WTC11 (cell line): ENCODE data around the gene DUOX2.

ENCODE experiments used
- CBFB ChIP-seq: sonication (generic); formaldehyde crosslinking; IDR thresholded peaks from 2 replicates; pipeline ENCODE4 v1.8.1; 2022; ENCODE audit warnings: mild to moderate bottlenecking, low read depth, missing genetic modification reagents
- OVOL2 ChIP-seq: fragments of 250-450 bp; sonication (Bioruptor Pico); IDR thresholded peaks from 2 replicates; pipeline ENCODE4 v1.9.0; 2021; ENCODE audit warnings: mild to moderate bottlenecking, borderline replicate concordance
- RELA ChIP-seq: sonication (generic); formaldehyde crosslinking; IDR thresholded peaks from 2 replicates; pipeline ENCODE4 v1.8.1; 2022; ENCODE audit warnings: missing genetic modification reagents, mild to moderate bottlenecking, borderline replicate concordance
- SP1 ChIP-seq: sonication (generic); formaldehyde crosslinking; conservative IDR thresholded peaks from 2 replicates; pipeline ENCODE4 v1.8.1; 2022; ENCODE audit warnings: missing genetic modification reagents
- TCF7 ChIP-seq: sonication (generic); formaldehyde crosslinking; IDR thresholded peaks from 2 replicates; pipeline ENCODE4 v1.8.0; 2022; ENCODE audit warnings: mild to moderate bottlenecking, low read depth, missing genetic modification reagents, moderate library complexity
- ZNF232 ChIP-seq: sonication (generic); formaldehyde crosslinking; IDR thresholded peaks from 2 replicates; pipeline ENCODE4 v1.8.0; 2022; ENCODE audit warnings: mild to moderate bottlenecking, missing genetic modification reagents
- ZNF263 ChIP-seq: sonication (generic); formaldehyde crosslinking; IDR thresholded peaks from 2 replicates; pipeline ENCODE4 v1.8.1; 2022; ENCODE audit warnings: low read depth, mild to moderate bottlenecking, moderate library complexity, missing genetic modification reagents
- TF ChIP-seq, protein P1 (sequence below): sonication (generic); formaldehyde crosslinking; IDR thresholded peaks from 2 replicates; pipeline ENCODE4 v1.8.0; 2022; ENCODE audit warnings: missing genetic modification reagents
- TF ChIP-seq, protein P2 (sequence below): fragments of 200-600 bp; IDR thresholded peaks from 2 replicates; pipeline ENCODE4 v1.8.0; 2022; ENCODE audit warnings: antibody characterized with exemption
- TF ChIP-seq, protein P3 (sequence below): fragments of 250-450 bp; sonication (Bioruptor Pico); IDR thresholded peaks from 2 replicates; pipeline ENCODE4 v1.9.0; 2021; ENCODE audit warnings: mild to moderate bottlenecking

DNA sequence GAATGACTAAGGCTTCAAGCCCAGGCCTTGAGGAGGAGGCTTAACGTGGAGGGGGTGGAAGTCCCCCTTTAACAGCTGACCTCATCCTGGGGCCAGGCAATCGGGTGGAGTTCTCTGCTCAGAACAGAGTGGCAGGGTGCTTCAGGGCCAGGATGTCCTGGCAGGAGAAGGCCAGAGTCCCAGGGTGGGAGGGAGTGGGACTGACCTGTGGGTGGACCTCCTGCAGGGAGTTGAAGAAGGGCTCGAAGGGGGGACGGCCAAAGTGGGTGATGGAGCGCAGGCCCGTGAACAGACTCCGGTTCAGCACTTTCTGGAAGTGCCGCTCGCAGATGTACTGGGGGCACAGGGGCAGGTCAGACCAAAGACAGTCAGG is 19.6 kb downstream of the DUOX2 start:
- no peak for TF ChIP-seq TCF7 (CRISPR knock-in tag)
- no peak for TF ChIP-seq ZNF263 (CRISPR knock-in tag)
- no peak for TF ChIP-seq SP1 (CRISPR knock-in tag)
- TF ChIP-seq, protein P1, sequence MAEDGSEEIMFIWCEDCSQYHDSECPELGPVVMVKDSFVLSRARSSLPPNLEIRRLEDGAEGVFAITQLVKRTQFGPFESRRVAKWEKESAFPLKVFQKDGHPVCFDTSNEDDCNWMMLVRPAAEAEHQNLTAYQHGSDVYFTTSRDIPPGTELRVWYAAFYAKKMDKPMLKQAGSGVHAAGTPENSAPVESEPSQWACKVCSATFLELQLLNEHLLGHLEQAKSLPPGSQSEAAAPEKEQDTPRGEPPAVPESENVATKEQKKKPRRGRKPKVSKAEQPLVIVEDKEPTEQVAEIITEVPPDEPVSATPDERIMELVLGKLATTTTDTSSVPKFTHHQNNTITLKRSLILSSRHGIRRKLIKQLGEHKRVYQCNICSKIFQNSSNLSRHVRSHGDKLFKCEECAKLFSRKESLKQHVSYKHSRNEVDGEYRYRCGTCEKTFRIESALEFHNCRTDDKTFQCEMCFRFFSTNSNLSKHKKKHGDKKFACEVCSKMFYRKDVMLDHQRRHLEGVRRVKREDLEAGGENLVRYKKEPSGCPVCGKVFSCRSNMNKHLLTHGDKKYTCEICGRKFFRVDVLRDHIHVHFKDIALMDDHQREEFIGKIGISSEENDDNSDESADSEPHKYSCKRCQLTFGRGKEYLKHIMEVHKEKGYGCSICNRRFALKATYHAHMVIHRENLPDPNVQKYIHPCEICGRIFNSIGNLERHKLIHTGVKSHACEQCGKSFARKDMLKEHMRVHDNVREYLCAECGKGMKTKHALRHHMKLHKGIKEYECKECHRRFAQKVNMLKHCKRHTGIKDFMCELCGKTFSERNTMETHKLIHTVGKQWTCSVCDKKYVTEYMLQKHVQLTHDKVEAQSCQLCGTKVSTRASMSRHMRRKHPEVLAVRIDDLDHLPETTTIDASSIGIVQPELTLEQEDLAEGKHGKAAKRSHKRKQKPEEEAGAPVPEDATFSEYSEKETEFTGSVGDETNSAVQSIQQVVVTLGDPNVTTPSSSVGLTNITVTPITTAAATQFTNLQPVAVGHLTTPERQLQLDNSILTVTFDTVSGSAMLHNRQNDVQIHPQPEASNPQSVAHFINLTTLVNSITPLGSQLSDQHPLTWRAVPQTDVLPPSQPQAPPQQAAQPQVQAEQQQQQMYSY (CRISPR knock-in tag), result no peak
- no peak for TF ChIP-seq OVOL2
- TF ChIP-seq, protein P2, sequence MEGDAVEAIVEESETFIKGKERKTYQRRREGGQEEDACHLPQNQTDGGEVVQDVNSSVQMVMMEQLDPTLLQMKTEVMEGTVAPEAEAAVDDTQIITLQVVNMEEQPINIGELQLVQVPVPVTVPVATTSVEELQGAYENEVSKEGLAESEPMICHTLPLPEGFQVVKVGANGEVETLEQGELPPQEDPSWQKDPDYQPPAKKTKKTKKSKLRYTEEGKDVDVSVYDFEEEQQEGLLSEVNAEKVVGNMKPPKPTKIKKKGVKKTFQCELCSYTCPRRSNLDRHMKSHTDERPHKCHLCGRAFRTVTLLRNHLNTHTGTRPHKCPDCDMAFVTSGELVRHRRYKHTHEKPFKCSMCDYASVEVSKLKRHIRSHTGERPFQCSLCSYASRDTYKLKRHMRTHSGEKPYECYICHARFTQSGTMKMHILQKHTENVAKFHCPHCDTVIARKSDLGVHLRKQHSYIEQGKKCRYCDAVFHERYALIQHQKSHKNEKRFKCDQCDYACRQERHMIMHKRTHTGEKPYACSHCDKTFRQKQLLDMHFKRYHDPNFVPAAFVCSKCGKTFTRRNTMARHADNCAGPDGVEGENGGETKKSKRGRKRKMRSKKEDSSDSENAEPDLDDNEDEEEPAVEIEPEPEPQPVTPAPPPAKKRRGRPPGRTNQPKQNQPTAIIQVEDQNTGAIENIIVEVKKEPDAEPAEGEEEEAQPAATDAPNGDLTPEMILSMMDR, result no peak
- TF ChIP-seq RELA (CRISPR knock-in tag), result no peak
- TF ChIP-seq ZNF232 (CRISPR knock-in tag), result no peak
- TF ChIP-seq, protein P3, sequence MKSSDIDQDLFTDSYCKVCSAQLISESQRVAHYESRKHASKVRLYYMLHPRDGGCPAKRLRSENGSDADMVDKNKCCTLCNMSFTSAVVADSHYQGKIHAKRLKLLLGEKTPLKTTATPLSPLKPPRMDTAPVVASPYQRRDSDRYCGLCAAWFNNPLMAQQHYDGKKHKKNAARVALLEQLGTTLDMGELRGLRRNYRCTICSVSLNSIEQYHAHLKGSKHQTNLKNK (CRISPR knock-in tag), result no peak
- no peak for TF ChIP-seq CBFB
